Measurements from ENCODE around the gene CD34. TPM values are rescaled to one million over a fixed set of nuclear protein-coding genes. Genes with fewer than 3 reads are reported as not detected.

The CD34 gene
- total RNA-seq, 1 experiment from 2014 or later, result 0.35 TPM

- H3K27me3 Mint-ChIP-seq (ENCODE audit: low read depth), result no peaks in the 10 kb centered on the region
- no peak for DNase-seq
- Histone ChIP-seq H3K79me2 (ENCODE audit: insufficient read depth, low read length) (no peaks in the 10 kb centered on the region), H3K9ac (ENCODE audit: extremely low read depth, insufficient read length, low read length) (no peak overlapping the region), H3K23ac (ENCODE audit: insufficient read length, low read depth, low read length) (no peak overlapping the region), H3K18ac (ENCODE audit: insufficient read length, low read depth, low read length) (no peak overlapping the region), H4K91ac (ENCODE audit: insufficient read length, low read depth, low read length) (no peak overlapping the region), H2AK5ac (ENCODE audit: insufficient read length, low read length) (no peak overlapping the region), H3K56ac (ENCODE audit: insufficient read length, low read depth, low read length) (no peak overlapping the region), H3K27me3 (ENCODE audit: insufficient read depth, low read length) (no peaks in the 10 kb centered on the region), H3T11ph (ENCODE audit: low read length) (no peak overlapping the region), H2BK12ac (ENCODE audit: insufficient read length, low read depth, low read length) (no peak overlapping the region), H2BK120ac (ENCODE audit: low read depth, low read length, poor library complexity, severe bottlenecking) (no peak overlapping the region), H2BK5ac (ENCODE audit: insufficient read length, low read length) (no peak overlapping the region), H3K4me1 (ENCODE audit: insufficient read depth, low read length) (no peaks in the 10 kb centered on the region), H3K27ac (ENCODE audit: insufficient read length, low read depth, low read length) (no peak overlapping the region), H2AFZ (ENCODE audit: low read length) (no peak overlapping the region), H3K23me2 (ENCODE audit: insufficient read length, low read depth, low read length, poor library complexity, severe bottlenecking) (no peaks in the 10 kb centered on the region), H3K14ac (ENCODE audit: insufficient read depth, low read length) (no peak overlapping the region; the same call in 1 of the 2 replicates), H3K9me3 (ENCODE audit: control insufficient read depth, low read depth, low read length) (no peaks in the 10 kb centered on the region), H4K8ac (replicated peaks; ENCODE audit: insufficient read length, low read depth, low read length) (no peak overlapping the region), H3K4me2 (ENCODE audit: insufficient read depth, insufficient read length, low read length) (no peak overlapping the region), H4K5ac (ENCODE audit: insufficient read length, low read depth, low read length) (no peak overlapping the region), H2BK20ac (ENCODE audit: low read depth, low read length, poor library complexity, severe bottlenecking) (no peak overlapping the region), H2BK15ac (ENCODE audit: low read depth, low read length) (no peak overlapping the region), H3K4ac (ENCODE audit: low read depth, low read length) (no peak overlapping the region), H4K20me1 (ENCODE audit: control insufficient read depth, insufficient read depth, insufficient read length) (no peaks in the 10 kb centered on the region), H3K79me1 (ENCODE audit: insufficient read depth, low read depth, low read length, poor library complexity, severe bottlenecking) (no peaks in the 10 kb centered on the region)
- H3K4me1 Mint-ChIP-seq, result peaks cover 5 to 8% of the 10 kb centered on the region in 2 experiments; a peak in 3 of 4 replicates
- H3K27ac Mint-ChIP-seq, result no peak overlapping the region
- no peak overlapping the region for H3K4me3 Mint-ChIP-seq
- no peak for TF ChIP-seq CTCF (conservative IDR thresholded peaks at IDR 0.05)
- no peaks in the 10 kb centered on the region for H3K9me3 Mint-ChIP-seq
- H3K36me3 Mint-ChIP-seq (ENCODE audit: insufficient read depth in 1 of 3, low read depth in 3 of 3), result no peaks in the 10 kb centered on the region
- WGBS (ENCODE audit: extremely low coverage, insufficient read length, low lambda C conversion rate), result no CpG with 5 or more reads among the region's 6 CpGs
Measured at GRCh38 chr1:207845109-207845508, 65.8 kb downstream of the CD34 start.

Measured in H9 (cell line).